Measurements from ENCODE around the gene SIDT2.

DNA sequence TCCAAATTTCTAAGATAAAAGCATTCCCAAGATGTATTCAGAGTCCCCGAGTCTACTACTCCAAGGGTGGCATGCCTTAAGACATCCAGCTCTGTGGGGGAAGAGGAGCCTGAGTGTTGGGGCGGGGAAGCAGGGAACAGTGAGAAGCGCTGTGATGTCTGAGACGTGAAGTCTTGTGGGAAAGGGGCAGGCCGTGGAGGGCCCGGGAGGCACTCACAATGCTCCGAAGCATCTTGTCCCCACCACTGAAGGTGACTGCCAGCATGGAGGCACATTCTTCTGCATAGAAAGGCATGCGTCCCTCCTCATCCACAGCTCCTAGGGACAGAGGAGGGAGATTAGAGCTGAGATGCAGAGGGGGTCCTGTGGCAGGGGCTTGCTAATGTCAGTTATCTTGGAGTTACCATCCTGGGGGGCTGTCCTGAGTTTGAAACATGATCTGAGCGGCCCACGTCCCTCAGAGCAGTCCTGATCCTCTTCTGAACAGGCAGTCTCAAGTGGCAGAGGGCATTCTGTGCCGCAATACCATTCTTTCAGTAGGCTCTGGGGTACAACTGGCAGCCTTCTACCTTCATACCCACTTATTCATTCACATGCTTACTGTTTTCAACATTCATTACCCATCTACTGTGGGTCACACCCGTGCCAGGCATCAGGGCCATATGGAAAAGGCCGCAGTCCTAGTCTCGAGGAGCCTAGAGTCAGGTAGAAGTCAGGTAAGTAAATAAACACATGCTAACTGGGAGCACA lies 44.6 kb downstream of the SIDT2 start:
- no peak for TF ChIP-seq ZNF512 (CRISPR knock-in tag; IDR thresholded peaks at IDR 0.05; ENCODE audit: borderline replicate concordance)
- TF ChIP-seq, protein P1, sequence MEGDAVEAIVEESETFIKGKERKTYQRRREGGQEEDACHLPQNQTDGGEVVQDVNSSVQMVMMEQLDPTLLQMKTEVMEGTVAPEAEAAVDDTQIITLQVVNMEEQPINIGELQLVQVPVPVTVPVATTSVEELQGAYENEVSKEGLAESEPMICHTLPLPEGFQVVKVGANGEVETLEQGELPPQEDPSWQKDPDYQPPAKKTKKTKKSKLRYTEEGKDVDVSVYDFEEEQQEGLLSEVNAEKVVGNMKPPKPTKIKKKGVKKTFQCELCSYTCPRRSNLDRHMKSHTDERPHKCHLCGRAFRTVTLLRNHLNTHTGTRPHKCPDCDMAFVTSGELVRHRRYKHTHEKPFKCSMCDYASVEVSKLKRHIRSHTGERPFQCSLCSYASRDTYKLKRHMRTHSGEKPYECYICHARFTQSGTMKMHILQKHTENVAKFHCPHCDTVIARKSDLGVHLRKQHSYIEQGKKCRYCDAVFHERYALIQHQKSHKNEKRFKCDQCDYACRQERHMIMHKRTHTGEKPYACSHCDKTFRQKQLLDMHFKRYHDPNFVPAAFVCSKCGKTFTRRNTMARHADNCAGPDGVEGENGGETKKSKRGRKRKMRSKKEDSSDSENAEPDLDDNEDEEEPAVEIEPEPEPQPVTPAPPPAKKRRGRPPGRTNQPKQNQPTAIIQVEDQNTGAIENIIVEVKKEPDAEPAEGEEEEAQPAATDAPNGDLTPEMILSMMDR (IDR thresholded peaks at IDR 0.05) = no peak
- TF ChIP-seq, protein P2, sequence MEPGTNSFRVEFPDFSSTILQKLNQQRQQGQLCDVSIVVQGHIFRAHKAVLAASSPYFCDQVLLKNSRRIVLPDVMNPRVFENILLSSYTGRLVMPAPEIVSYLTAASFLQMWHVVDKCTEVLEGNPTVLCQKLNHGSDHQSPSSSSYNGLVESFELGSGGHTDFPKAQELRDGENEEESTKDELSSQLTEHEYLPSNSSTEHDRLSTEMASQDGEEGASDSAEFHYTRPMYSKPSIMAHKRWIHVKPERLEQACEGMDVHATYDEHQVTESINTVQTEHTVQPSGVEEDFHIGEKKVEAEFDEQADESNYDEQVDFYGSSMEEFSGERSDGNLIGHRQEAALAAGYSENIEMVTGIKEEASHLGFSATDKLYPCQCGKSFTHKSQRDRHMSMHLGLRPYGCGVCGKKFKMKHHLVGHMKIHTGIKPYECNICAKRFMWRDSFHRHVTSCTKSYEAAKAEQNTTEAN (CRISPR knock-in tag; IDR thresholded peaks at IDR 0.05) = no peak
- no peak for TF ChIP-seq FOXJ3 (CRISPR knock-in tag; IDR thresholded peaks at IDR 0.05; ENCODE audit: borderline replicate concordance)
- no peak for TF ChIP-seq TEAD1 (CRISPR knock-in tag; IDR thresholded peaks at IDR 0.05)
- TF ChIP-seq, protein P3, sequence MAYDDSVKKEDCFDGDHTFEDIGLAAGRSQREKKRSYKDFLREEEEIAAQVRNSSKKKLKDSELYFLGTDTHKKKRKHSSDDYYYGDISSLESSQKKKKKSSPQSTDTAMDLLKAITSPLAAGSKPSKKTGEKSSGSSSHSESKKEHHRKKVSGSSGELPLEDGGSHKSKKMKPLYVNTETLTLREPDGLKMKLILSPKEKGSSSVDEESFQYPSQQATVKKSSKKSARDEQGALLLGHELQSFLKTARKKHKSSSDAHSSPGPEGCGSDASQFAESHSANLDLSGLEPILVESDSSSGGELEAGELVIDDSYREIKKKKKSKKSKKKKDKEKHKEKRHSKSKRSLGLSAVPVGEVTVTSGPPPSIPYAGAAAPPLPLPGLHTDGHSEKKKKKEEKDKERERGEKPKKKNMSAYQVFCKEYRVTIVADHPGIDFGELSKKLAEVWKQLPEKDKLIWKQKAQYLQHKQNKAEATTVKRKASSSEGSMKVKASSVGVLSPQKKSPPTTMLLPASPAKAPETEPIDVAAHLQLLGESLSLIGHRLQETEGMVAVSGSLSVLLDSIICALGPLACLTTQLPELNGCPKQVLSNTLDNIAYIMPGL (CRISPR knock-in tag; IDR thresholded peaks at IDR 0.05) = no peak

Data from WTC11 (cell line).